Epidermal melanocyte (primary cell): Measurements from ENCODE around the gene SLC39A9.
"Not testable (repeated sequence)": the region's sequence is repeated elsewhere in the genome, so short reads cannot be mapped to it uniquely, and the experiment has no call there.

Source experiments
- DNase-seq: peaks from one replicate; pipeline ENCODE4 v3.0.0; 2011; ENCODE audit warnings: low spot score; ENCODE audit not compliant: insufficient read length

SLC39A9 gene

GRCh38 chr14:69368381-69368780, 30.1 kb upstream of the SLC39A9 start:
- DNase-seq = no peak

- no peak for DNase-seq
These were observed 28.4 kb upstream of the SLC39A9 start for GRCh38 chr14:69370061-69370460.

- DNase-seq = no peak
These were observed 26.3 kb upstream of the SLC39A9 start for GRCh38 chr14:69372146-69372545.

GRCh38 chr14:69373104-69373503, 25.4 kb upstream of the SLC39A9 start:
- DNase-seq = no peak

GRCh38 chr14:69374235-69374634, 24.3 kb upstream of the SLC39A9 start:
- DNase-seq = no peak

- no peak for DNase-seq
These were observed 23.3 kb upstream of the SLC39A9 start for GRCh38 chr14:69375182-69375581.

GRCh38 chr14:69375722-69376121, 22.8 kb upstream of the SLC39A9 start:
- DNase-seq = no peak

- DNase-seq = no peak
These were observed 22.1 kb upstream of the SLC39A9 start for GRCh38 chr14:69376439-69376838.

- no peak for DNase-seq
These were observed 20.2 kb upstream of the SLC39A9 start for GRCh38 chr14:69378274-69378673.

GRCh38 chr14:69387311-69387710, 11.2 kb upstream of the SLC39A9 start:
- no peak for DNase-seq

GRCh38 chr14:69391400-69391799, 7.1 kb upstream of the SLC39A9 start:
- DNase-seq = not testable (repeated sequence)

GRCh38 chr14:69392481-69392880, 6.0 kb upstream of the SLC39A9 start:
- DNase-seq = no peak

- no peak for DNase-seq
These were observed 2.6 kb upstream of the SLC39A9 start for GRCh38 chr14:69395929-69396328.

- DNase-seq = no peak
These were observed 322 bp downstream of the SLC39A9 start for GRCh38 chr14:69398818-69399210.

GRCh38 chr14:69399750-69400149, 1.3 kb downstream of the SLC39A9 start:
- DNase-seq = no peak

GRCh38 chr14:69400154-69400553, 1.7 kb downstream of the SLC39A9 start:
- no peak for DNase-seq

- DNase-seq = no peak
These were observed 3.3 kb downstream of the SLC39A9 start for GRCh38 chr14:69401841-69402240.

- no peak for DNase-seq
These were observed 6.0 kb downstream of the SLC39A9 start for GRCh38 chr14:69404478-69404877.

- DNase-seq = no peak
These were observed 6.4 kb downstream of the SLC39A9 start for GRCh38 chr14:69404883-69405282.

- DNase-seq = no peak
These were observed 7.3 kb downstream of the SLC39A9 start for GRCh38 chr14:69405762-69406161.

GRCh38 chr14:69408331-69408960, 10.0 kb downstream of the SLC39A9 start:
- no peak for DNase-seq

- DNase-seq = no peak
These were observed 15.0 kb downstream of the SLC39A9 start for GRCh38 chr14:69413483-69413882.

GRCh38 chr14:69416087-69416486, 17.6 kb downstream of the SLC39A9 start:
- not testable (repeated sequence) for DNase-seq

- no peak for DNase-seq
These were observed 24.8 kb downstream of the SLC39A9 start for GRCh38 chr14:69423279-69423678.
